ENCODE results near the gene GLT8D2. TPM values are rescaled to one million over a fixed set of nuclear protein-coding genes. Genes with fewer than 3 reads are reported as not detected.
A peak's percentile ranks its signal among the peaks of the same experiment; 100 is the strongest.

The GLT8D2 gene
- total and polyA plus RNA-seq, 2 experiments from 2014 or later, result 24.8 to 29.2 TPM

GRCh38 chr12:104050436-104050835 lies 449 bp upstream of the GLT8D2 start:
- Histone ChIP-seq H3K79me2 (peaks cover 2% of the 10 kb centered on the region), H3K27me3 (no peaks in the 10 kb centered on the region), H3K4me1 (ENCODE audit: insufficient read depth) (no peaks in the 10 kb centered on the region), H3K4me3 (peak overlapping the region; percentile 20), H3K9me3 (ENCODE audit: low read depth) (no peaks in the 10 kb centered on the region), H3K4me2 (peak overlapping the region; percentile 79), H2AFZ (peak overlapping the region; percentile 73), H4K20me1 (ENCODE audit: insufficient read depth, poor library complexity, severe bottlenecking) (no peaks in the 10 kb centered on the region), H3K27ac (peak overlapping the region; percentile 89), H3K9me2 (replicated peaks; ENCODE audit: insufficient read depth) (no peaks in the 10 kb centered on the region), H3K36me3 (replicated peaks; ENCODE audit: insufficient read depth, low read depth) (no peaks in the 10 kb centered on the region)
- DNase-seq (ENCODE audit: low spot score), result no peak
- 51% methylated on average over 3 of the region's 3 CpGs for whole genome bisulfite sequencing (ENCODE audit: low lambda C conversion rate, missing lambda C conversion rate)
- TF ChIP-seq CTCF (IDR thresholded peaks at IDR 0.05; ENCODE audit: poor library complexity) (no peak), EZH2 (IDR thresholded peaks at IDR 0.05; ENCODE audit: borderline replicate concordance) (no peak), EZH2phosphoT487 (IDR thresholded peaks at IDR 0.05; ENCODE audit: low read depth, severe bottlenecking, unreplicated experiment) (no peak)

- DNase-seq (ENCODE audit: low spot score), result no peak
- Histone ChIP-seq H3K4me1 (ENCODE audit: insufficient read depth) (no peaks in the 10 kb centered on the region), H3K9me2 (replicated peaks; ENCODE audit: insufficient read depth) (no peaks in the 10 kb centered on the region), H3K27ac (peak overlapping the region; percentile 89), H4K20me1 (ENCODE audit: insufficient read depth, poor library complexity, severe bottlenecking) (no peaks in the 10 kb centered on the region), H3K9me3 (ENCODE audit: low read depth) (no peaks in the 10 kb centered on the region), H3K4me2 (peak overlapping the region; percentile 79), H2AFZ (peak overlapping the region; percentile 73), H3K27me3 (no peaks in the 10 kb centered on the region), H3K79me2 (peaks cover 2% of the 10 kb centered on the region), H3K4me3 (peak overlapping the region; percentile 20), H3K36me3 (replicated peaks; ENCODE audit: insufficient read depth, low read depth) (no peaks in the 10 kb centered on the region)
- TF ChIP-seq EZH2phosphoT487 (IDR thresholded peaks at IDR 0.05; ENCODE audit: low read depth, severe bottlenecking, unreplicated experiment) (no peak), CTCF (IDR thresholded peaks at IDR 0.05; ENCODE audit: poor library complexity) (no peak), EZH2 (IDR thresholded peaks at IDR 0.05; ENCODE audit: borderline replicate concordance) (no peak)
- WGBS (ENCODE audit: low lambda C conversion rate, missing lambda C conversion rate), result 8% methylated on average over 9 of the region's 9 CpGs
These were observed 597 bp downstream of the GLT8D2 start for GRCh38 chr12:104049278-104049902.

- TF ChIP-seq CTCF (IDR thresholded peaks at IDR 0.05; ENCODE audit: poor library complexity) (no peak), EZH2phosphoT487 (IDR thresholded peaks at IDR 0.05; ENCODE audit: low read depth, severe bottlenecking, unreplicated experiment) (no peak), EZH2 (IDR thresholded peaks at IDR 0.05; ENCODE audit: borderline replicate concordance) (no peak)
- peak overlapping the region; percentile 73 for H2AFZ ChIP-seq
- H3K4me1 ChIP-seq (ENCODE audit: insufficient read depth), result no peaks in the 10 kb centered on the region
- H3K79me2 ChIP-seq, result peaks cover 2% of the 10 kb centered on the region
- no peaks in the 10 kb centered on the region for H3K36me3 ChIP-seq (replicated peaks; ENCODE audit: insufficient read depth, low read depth)
- no peaks in the 10 kb centered on the region for H3K27me3 ChIP-seq
- H3K9me3 ChIP-seq (ENCODE audit: low read depth), result no peaks in the 10 kb centered on the region
- H3K4me3 ChIP-seq, result peak overlapping the region; percentile 20
- H4K20me1 ChIP-seq (ENCODE audit: insufficient read depth, poor library complexity, severe bottlenecking), result no peaks in the 10 kb centered on the region
- DNase-seq (ENCODE audit: low spot score), result no peak
- H3K4me2 ChIP-seq, result peak overlapping the region; percentile 79
- peak overlapping the region; percentile 89 for H3K27ac ChIP-seq
- H3K9me2 ChIP-seq (replicated peaks; ENCODE audit: insufficient read depth), result no peaks in the 10 kb centered on the region
- WGBS (ENCODE audit: low lambda C conversion rate, missing lambda C conversion rate), result 60% methylated on average over 3 of the region's 3 CpGs
These were observed 1.2 kb downstream of the GLT8D2 start for GRCh38 chr12:104048811-104049210.
